ENCODE data around the gene SORBS1.

SORBS1 gene

GRCh38 chr10:95327367-95327766 lies 233.8 kb downstream of the SORBS1 start:
- no peaks in the 10 kb centered on the region for H3K36me3 ChIP-seq (ENCODE audit: control insufficient read depth in 1 of 2, insufficient read depth in 2 of 2, low read length in 2 of 2)
- DNase-seq, result no peak
- no peak overlapping the region for H3K4ac ChIP-seq (ENCODE audit: low read depth, low read length)
- no CpG with 5 or more reads among the region's 5 CpGs for WGBS (ENCODE audit: extremely low coverage, insufficient coverage, insufficient read length)
- H3K9me3 ChIP-seq (ENCODE audit: insufficient read depth, low read depth, low read length), result no peaks in the 10 kb centered on the region
- H2AK5ac ChIP-seq (ENCODE audit: low read length), result no peak overlapping the region
- H3K79me2 ChIP-seq (ENCODE audit: control insufficient read depth, insufficient read depth, low read length, poor library complexity), result no peaks in the 10 kb centered on the region
- no peak overlapping the region for H3K9ac ChIP-seq (ENCODE audit: low read length)
- H4K91ac ChIP-seq (ENCODE audit: low read depth, low read length), result no peak overlapping the region
- no peak overlapping the region for H3K18ac ChIP-seq (ENCODE audit: low read length)
- H2BK5ac ChIP-seq (ENCODE audit: low read depth, low read length, poor library complexity), result no peak overlapping the region
- H3K4me2 ChIP-seq (ENCODE audit: low read length), result no peak overlapping the region
- H3K27ac ChIP-seq (ENCODE audit: low read depth, low read length), result no peak overlapping the region
- H2AFZ ChIP-seq (ENCODE audit: insufficient read depth, low read length, poor library complexity), result no peak overlapping the region
- no peak overlapping the region for H3K23ac ChIP-seq (ENCODE audit: low read length)
- H4K8ac ChIP-seq (ENCODE audit: low read depth, low read length), result no peak overlapping the region
- no peak overlapping the region for H4K12ac ChIP-seq (ENCODE audit: low read depth, low read length)
- no peak overlapping the region for H3K4me3 ChIP-seq (ENCODE audit: low read depth, low read length)
- peaks cover 0 to 2% of the 10 kb centered on the region in 2 experiments for H3K4me1 ChIP-seq (ENCODE audit: control insufficient read depth in 1 of 2, insufficient read depth in 2 of 2, low read length in 2 of 2)
- no peak overlapping the region for H3K14ac ChIP-seq (ENCODE audit: low read length)
- no peak overlapping the region for H2BK12ac ChIP-seq (ENCODE audit: low read length)
- no peaks in the 10 kb centered on the region for H3K79me1 ChIP-seq (ENCODE audit: low read length)
- no peaks in the 10 kb centered on the region for H3K27me3 ChIP-seq (ENCODE audit: insufficient read depth, low read length)
- H2BK120ac ChIP-seq (ENCODE audit: insufficient read depth, low read length, poor library complexity), result no peak overlapping the region

GRCh38 chr10:95326396-95326795 lies 234.8 kb downstream of the SORBS1 start:
- WGBS (ENCODE audit: extremely low coverage, insufficient coverage, insufficient read length), result no CpG with 5 or more reads among the region's 2 CpGs
- H3K9me3 ChIP-seq (ENCODE audit: insufficient read depth, low read depth, low read length), result no peaks in the 10 kb centered on the region

DNA sequence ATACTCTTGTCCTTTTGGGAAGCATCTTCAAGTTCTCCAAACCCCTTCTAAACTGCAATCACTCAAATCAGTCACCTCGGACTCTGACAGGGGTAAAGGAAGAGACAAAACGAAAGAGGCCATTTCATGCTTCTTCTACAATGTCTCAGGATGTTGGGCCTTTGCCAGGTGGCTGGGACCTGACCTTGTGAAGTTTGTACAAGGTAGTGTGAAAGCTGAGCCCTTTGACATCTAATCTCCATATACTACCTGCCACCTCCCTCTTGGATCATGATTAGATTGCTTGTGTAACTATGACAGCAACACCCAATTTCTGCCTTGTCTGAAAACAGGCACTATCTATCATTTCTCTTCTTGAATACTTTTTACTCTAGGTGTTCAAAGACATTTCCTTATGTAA lies 235.3 kb downstream of the SORBS1 start:
- no peaks in the 10 kb centered on the region for H3K36me3 ChIP-seq (ENCODE audit: control insufficient read depth in 1 of 2, insufficient read depth in 2 of 2, low read length in 2 of 2)
- no peak overlapping the region for H4K12ac ChIP-seq (ENCODE audit: low read depth, low read length)
- H3K4me3 ChIP-seq (ENCODE audit: low read depth, low read length), result no peak overlapping the region
- no peak overlapping the region for H4K91ac ChIP-seq (ENCODE audit: low read depth, low read length)
- no peak overlapping the region for H3K9ac ChIP-seq (ENCODE audit: low read length)
- no peak overlapping the region for H3K4ac ChIP-seq (ENCODE audit: low read depth, low read length)
- H2BK120ac ChIP-seq (ENCODE audit: insufficient read depth, low read length, poor library complexity), result no peak overlapping the region
- no peak for DNase-seq
- no peak overlapping the region for H3K23ac ChIP-seq (ENCODE audit: low read length)
- H3K9me3 ChIP-seq (ENCODE audit: insufficient read depth, low read depth, low read length), result no peaks in the 10 kb centered on the region
- H3K79me1 ChIP-seq (ENCODE audit: low read length), result no peaks in the 10 kb centered on the region
- H3K18ac ChIP-seq (ENCODE audit: low read length), result no peak overlapping the region
- WGBS (ENCODE audit: extremely low coverage, insufficient coverage, insufficient read length), result no CpG with 5 or more reads among the region's 2 CpGs
- no peak overlapping the region for H4K8ac ChIP-seq (ENCODE audit: low read depth, low read length)
- H3K27ac ChIP-seq (ENCODE audit: low read depth, low read length), result no peak overlapping the region
- no peak overlapping the region for H3K14ac ChIP-seq (ENCODE audit: low read length)
- H3K79me2 ChIP-seq (ENCODE audit: control insufficient read depth, insufficient read depth, low read length, poor library complexity), result no peaks in the 10 kb centered on the region
- no peak overlapping the region for H2AFZ ChIP-seq (ENCODE audit: insufficient read depth, low read length, poor library complexity)
- no peaks in the 10 kb centered on the region for H3K27me3 ChIP-seq (ENCODE audit: insufficient read depth, low read length)
- H3K4me2 ChIP-seq (ENCODE audit: low read length), result no peak overlapping the region
- no peak overlapping the region for H2BK5ac ChIP-seq (ENCODE audit: low read depth, low read length, poor library complexity)
- H2AK5ac ChIP-seq (ENCODE audit: low read length), result no peak overlapping the region
- H3K4me1 ChIP-seq (ENCODE audit: control insufficient read depth in 1 of 2, insufficient read depth in 2 of 2, low read length in 2 of 2), result no peaks in the 10 kb centered on the region
- no peak overlapping the region for H2BK12ac ChIP-seq (ENCODE audit: low read length)

More at GRCh38 chr10:95326396-95326795, 234.8 kb downstream of the SORBS1 start:
- no peak for DNase-seq
- Histone ChIP-seq H3K4ac (ENCODE audit: low read depth, low read length) (no peak overlapping the region), H3K4me3 (ENCODE audit: low read depth, low read length) (no peak overlapping the region), H3K36me3 (ENCODE audit: control insufficient read depth in 1 of 2, insufficient read depth in 2 of 2, low read length in 2 of 2) (no peaks in the 10 kb centered on the region), H2AK5ac (ENCODE audit: low read length) (no peak overlapping the region), H3K27me3 (ENCODE audit: insufficient read depth, low read length) (no peaks in the 10 kb centered on the region), H2BK5ac (ENCODE audit: low read depth, low read length, poor library complexity) (no peak overlapping the region), H3K9ac (ENCODE audit: low read length) (no peak overlapping the region), H3K4me2 (ENCODE audit: low read length) (no peak overlapping the region), H2BK120ac (ENCODE audit: insufficient read depth, low read length, poor library complexity) (no peak overlapping the region), H2AFZ (ENCODE audit: insufficient read depth, low read length, poor library complexity) (no peak overlapping the region), H3K4me1 (ENCODE audit: control insufficient read depth in 1 of 2, insufficient read depth in 2 of 2, low read length in 2 of 2) (peaks cover 0 to 2% of the 10 kb centered on the region in 2 experiments), H3K14ac (ENCODE audit: low read length) (no peak overlapping the region), H3K79me1 (ENCODE audit: low read length) (no peaks in the 10 kb centered on the region), H4K91ac (ENCODE audit: low read depth, low read length) (no peak overlapping the region), H3K27ac (ENCODE audit: low read depth, low read length) (no peak overlapping the region), H4K8ac (ENCODE audit: low read depth, low read length) (no peak overlapping the region), H4K12ac (ENCODE audit: low read depth, low read length) (no peak overlapping the region), H3K23ac (ENCODE audit: low read length) (no peak overlapping the region), H3K18ac (ENCODE audit: low read length) (no peak overlapping the region), H3K79me2 (ENCODE audit: control insufficient read depth, insufficient read depth, low read length, poor library complexity) (no peaks in the 10 kb centered on the region), H2BK12ac (ENCODE audit: low read length) (no peak overlapping the region)

DNA sequence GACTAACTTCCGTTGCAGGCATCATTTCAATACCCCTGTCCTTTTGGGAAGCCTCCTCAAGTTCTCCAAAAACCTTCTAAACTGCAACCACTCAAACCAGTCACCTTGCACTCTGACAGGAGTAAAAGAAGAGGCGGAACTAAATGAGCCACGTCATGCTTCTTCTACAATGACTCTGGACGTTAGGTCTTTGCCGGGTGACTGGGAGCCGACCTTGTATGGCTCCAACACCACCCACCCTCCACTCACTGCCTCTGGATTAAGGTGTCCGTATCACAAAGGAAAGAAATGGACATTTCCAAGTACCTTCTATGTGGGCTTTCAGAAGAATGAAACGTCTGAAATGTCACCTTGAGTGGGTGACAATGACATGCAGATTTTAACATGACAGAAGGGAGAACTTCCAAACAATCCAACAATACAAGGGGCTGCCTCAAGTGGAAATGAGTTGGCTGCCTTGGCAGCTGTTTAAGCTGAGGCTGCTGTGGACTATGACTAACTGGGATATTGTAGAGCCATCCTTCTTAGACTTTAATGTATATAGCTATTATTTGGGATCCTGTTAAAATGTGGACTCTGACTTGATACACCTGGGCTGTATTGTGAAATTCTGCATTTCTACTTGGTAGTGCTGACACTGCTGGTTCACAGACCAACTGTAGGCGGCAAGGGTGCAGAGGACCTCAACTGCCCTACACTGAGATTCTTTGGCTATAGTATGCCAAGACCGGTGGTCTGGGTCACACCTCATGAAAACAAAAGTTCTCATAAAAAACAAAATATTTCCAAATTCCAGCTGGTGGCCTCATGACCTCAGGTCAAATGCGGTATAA lies 236.5 kb downstream of the SORBS1 start:
- Histone ChIP-seq H3K4me2 (ENCODE audit: low read length) (no peak overlapping the region), H3K9me3 (ENCODE audit: insufficient read depth, low read depth, low read length) (no peaks in the 10 kb centered on the region), H2BK12ac (ENCODE audit: low read length) (no peak overlapping the region), H4K91ac (ENCODE audit: low read depth, low read length) (no peak overlapping the region), H3K9ac (ENCODE audit: low read length) (no peak overlapping the region), H2AK5ac (ENCODE audit: low read length) (no peak overlapping the region), H3K79me2 (ENCODE audit: control insufficient read depth, insufficient read depth, low read length, poor library complexity) (no peaks in the 10 kb centered on the region), H3K14ac (ENCODE audit: low read length) (no peak overlapping the region), H3K4ac (ENCODE audit: low read depth, low read length) (no peak overlapping the region), H3K36me3 (ENCODE audit: control insufficient read depth in 1 of 2, insufficient read depth in 2 of 2, low read length in 2 of 2) (no peaks in the 10 kb centered on the region), H3K23ac (ENCODE audit: low read length) (no peak overlapping the region), H3K27me3 (ENCODE audit: insufficient read depth, low read length) (no peaks in the 10 kb centered on the region), H3K79me1 (ENCODE audit: low read length) (peaks cover 3% of the 10 kb centered on the region), H2AFZ (ENCODE audit: insufficient read depth, low read length, poor library complexity) (no peak overlapping the region), H3K18ac (ENCODE audit: low read length) (no peak overlapping the region), H3K4me3 (ENCODE audit: low read depth, low read length) (no peak overlapping the region), H3K27ac (ENCODE audit: low read depth, low read length) (no peak overlapping the region), H4K8ac (ENCODE audit: low read depth, low read length) (no peak overlapping the region), H2BK120ac (ENCODE audit: insufficient read depth, low read length, poor library complexity) (no peak overlapping the region), H3K4me1 (ENCODE audit: control insufficient read depth in 1 of 2, insufficient read depth in 2 of 2, low read length in 2 of 2) (peaks cover 0 to 5% of the 10 kb centered on the region in 2 experiments), H4K12ac (ENCODE audit: low read depth, low read length) (no peak overlapping the region), H2BK5ac (ENCODE audit: low read depth, low read length, poor library complexity) (no peak overlapping the region)
- WGBS (ENCODE audit: extremely low coverage, insufficient coverage, insufficient read length), result no CpG with 5 or more reads among the region's 11 CpGs
- DNase-seq, result no peak

Measured in trophoblast cell (in vitro differentiated cells and primary cell).